Nephron (organoid): Measurements from ENCODE around the gene RAB31.

Experiments
- H3K27ac Mint-ChIP-seq, 3 experiments: 2 replicates each; pipeline ENCODE4 v1.8.0; 2020; ENCODE audit warnings: mixed read lengths in 3 of 3, mild to moderate bottlenecking in 2 of 3, moderate library complexity in 1 of 3
- H3K27me3 Mint-ChIP-seq: 2 replicates; pipeline ENCODE4 v1.8.0; 2021; ENCODE audit warnings: low read depth, mild to moderate bottlenecking, moderate library complexity, mixed read lengths
- H3K36me3 Mint-ChIP-seq: 2 replicates; pipeline ENCODE4 v1.8.0; 2020; ENCODE audit warnings: low read depth, mixed read lengths
- H3K4me1 Mint-ChIP-seq: 2 replicates; pipeline ENCODE4 v1.8.0; 2020; ENCODE audit warnings: mixed read lengths
- H3K4me3 Mint-ChIP-seq, 3 experiments: 2 replicates each; pipeline ENCODE4 v1.8.0; 2020; ENCODE audit warnings: mild to moderate bottlenecking in 3 of 3, mixed read lengths in 3 of 3, moderate library complexity in 2 of 3
- H3K9me3 Mint-ChIP-seq: 2 replicates; pipeline ENCODE4 v1.8.0; 2020; ENCODE audit warnings: mixed read lengths
- TF ChIP-seq, protein P1 (sequence below), 3 experiments: fragments of 200-600 bp; sonication (generic); IDR thresholded peaks; one replicate each; pipeline ENCODE4 v1.5.0; 2021; ENCODE audit warnings: antibody characterized with exemption in 3 of 3; ENCODE audit not compliant: unreplicated experiment in 3 of 3

RAB31 gene

DNA sequence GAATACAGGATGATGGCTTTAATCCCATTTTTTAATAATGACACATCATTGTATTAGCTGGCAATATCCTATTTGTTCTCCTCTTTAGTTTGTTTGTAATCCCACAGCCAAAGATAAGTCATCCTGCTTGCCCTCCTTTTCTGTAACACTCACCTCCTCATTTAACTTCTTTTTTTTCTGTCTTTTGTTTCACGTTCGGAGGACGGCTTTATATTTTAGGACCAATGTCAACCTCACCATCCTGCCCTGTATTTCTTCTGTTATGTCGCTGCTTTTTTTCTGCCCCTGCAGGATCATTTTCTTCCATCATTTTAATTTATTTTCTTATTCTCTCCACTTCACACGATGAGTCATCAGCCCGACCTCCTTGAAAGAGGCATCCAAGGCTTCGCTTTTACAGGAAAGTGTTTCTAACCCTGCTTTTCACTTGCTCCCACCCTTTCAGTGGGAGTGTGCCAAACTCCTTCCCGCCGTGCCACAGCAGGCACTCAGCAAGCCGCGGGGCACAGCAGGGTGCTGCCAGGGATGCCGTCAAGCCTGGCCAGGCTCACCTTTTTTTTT is 11.4 kb downstream of the RAB31 start:
- Mint-ChIP-seq H3K4me1 (peaks cover 6% of the 10 kb centered on the region), H3K27ac (no peak overlapping the region), H3K36me3 (peaks cover 11% of the 10 kb centered on the region), H3K9me3 (peaks cover 3% of the 10 kb centered on the region), H3K27me3 (peaks cover 12% of the 10 kb centered on the region), H3K4me3 (no peak overlapping the region)
- TF ChIP-seq, protein P1, sequence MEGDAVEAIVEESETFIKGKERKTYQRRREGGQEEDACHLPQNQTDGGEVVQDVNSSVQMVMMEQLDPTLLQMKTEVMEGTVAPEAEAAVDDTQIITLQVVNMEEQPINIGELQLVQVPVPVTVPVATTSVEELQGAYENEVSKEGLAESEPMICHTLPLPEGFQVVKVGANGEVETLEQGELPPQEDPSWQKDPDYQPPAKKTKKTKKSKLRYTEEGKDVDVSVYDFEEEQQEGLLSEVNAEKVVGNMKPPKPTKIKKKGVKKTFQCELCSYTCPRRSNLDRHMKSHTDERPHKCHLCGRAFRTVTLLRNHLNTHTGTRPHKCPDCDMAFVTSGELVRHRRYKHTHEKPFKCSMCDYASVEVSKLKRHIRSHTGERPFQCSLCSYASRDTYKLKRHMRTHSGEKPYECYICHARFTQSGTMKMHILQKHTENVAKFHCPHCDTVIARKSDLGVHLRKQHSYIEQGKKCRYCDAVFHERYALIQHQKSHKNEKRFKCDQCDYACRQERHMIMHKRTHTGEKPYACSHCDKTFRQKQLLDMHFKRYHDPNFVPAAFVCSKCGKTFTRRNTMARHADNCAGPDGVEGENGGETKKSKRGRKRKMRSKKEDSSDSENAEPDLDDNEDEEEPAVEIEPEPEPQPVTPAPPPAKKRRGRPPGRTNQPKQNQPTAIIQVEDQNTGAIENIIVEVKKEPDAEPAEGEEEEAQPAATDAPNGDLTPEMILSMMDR (IDR thresholded peaks at IDR 0.05; ENCODE audit: unreplicated experiment in 3 of 3): no peak

DNA sequence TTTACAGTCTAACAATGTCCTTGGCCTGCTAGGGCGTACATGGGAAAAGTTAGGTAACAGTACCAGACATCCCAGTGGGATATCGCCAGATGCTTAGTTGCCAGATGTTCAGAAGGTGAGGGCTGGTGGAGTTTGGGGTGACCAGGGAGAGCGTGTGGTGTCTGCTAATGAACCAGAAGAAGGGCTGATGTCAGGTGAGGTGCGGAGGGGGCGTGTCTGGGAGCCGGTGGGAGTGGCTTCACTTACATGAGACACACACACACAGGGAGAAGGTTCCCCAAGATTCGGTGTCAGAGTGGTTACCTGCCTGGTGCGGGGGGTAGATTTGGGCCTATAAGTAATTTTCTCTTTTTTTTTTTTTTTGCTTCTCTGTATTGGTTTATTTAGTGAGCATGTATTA is 12.2 kb downstream of the RAB31 start:
- H3K27me3 Mint-ChIP-seq: peaks cover 7% of the 10 kb centered on the region
- H3K4me3 Mint-ChIP-seq: no peak overlapping the region
- TF ChIP-seq, protein P1 (IDR thresholded peaks at IDR 0.05; ENCODE audit: unreplicated experiment in 3 of 3): no peak
- H3K36me3 Mint-ChIP-seq: peaks cover 11% of the 10 kb centered on the region
- no peak overlapping the region for H3K27ac Mint-ChIP-seq
- peaks cover 6% of the 10 kb centered on the region for H3K4me1 Mint-ChIP-seq
- peaks cover 3% of the 10 kb centered on the region for H3K9me3 Mint-ChIP-seq

DNA sequence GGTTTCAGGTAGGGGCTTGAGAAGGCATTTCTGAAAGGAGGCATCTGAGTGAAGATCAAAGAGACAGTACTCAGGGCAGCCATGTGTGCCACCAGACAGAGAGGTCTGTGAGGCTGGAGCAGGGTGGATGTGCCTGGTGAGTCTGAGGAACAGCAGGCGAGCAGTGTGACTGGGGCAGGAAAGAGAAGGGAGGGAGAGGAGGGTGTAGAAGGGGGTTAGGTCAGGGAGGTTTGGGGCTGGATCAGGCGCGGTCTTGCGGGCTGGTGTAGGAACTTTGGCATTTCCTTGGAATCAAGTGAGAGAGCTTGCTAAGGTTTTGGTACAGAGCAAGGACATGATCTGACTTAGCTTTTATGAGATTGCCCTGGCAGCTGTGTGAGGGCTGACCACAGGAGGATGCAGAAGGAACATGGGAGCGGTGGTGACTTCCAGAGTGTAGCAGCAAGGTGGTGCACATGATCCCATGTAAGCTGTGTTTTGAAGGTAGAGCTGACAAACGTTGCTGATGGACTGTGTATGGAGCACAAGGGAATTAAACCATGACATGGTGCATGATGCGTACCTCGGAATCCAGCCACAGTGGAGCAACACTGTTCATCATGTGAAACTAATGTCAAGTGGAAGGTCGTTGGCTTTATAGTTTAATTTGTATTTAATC is 13.9 kb downstream of the RAB31 start:
- H3K36me3 Mint-ChIP-seq: peaks cover 11% of the 10 kb centered on the region
- H3K9me3 Mint-ChIP-seq: peaks cover 3% of the 10 kb centered on the region
- H3K27me3 Mint-ChIP-seq: peaks cover 7% of the 10 kb centered on the region
- peaks cover 6% of the 10 kb centered on the region for H3K4me1 Mint-ChIP-seq
- no peak overlapping the region for H3K27ac Mint-ChIP-seq
- no peak overlapping the region for H3K4me3 Mint-ChIP-seq
- TF ChIP-seq, protein P1 (IDR thresholded peaks at IDR 0.05; ENCODE audit: unreplicated experiment in 3 of 3): no peak

DNA sequence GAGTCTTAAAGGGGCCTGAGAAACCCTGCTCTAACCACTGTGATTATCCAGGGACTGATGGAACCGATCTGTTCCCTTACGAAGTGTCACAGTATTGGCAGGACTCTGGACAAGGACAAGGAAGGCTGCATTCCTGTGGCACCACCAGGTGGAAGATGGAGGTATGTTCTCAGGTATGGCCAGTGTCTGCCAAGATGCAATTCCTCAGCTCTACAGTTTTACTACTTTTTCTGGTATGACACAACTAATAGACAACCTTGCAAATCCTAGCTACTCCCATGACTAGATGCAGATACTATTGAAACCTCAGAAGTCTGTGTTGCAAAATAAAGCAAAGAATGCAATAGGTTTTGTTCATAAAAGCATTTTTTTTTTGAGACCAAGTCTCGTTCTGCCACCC is 14.6 kb downstream of the RAB31 start:
- Mint-ChIP-seq H3K27ac (no peak overlapping the region), H3K9me3 (peaks cover 3% of the 10 kb centered on the region), H3K27me3 (peaks cover 7% of the 10 kb centered on the region), H3K4me3 (no peak overlapping the region), H3K4me1 (peaks cover 6% of the 10 kb centered on the region), H3K36me3 (peaks cover 7% of the 10 kb centered on the region)
- TF ChIP-seq, protein P1 (IDR thresholded peaks at IDR 0.05; ENCODE audit: unreplicated experiment in 3 of 3): peak in 1 of 3 experiments; percentile 23

DNA sequence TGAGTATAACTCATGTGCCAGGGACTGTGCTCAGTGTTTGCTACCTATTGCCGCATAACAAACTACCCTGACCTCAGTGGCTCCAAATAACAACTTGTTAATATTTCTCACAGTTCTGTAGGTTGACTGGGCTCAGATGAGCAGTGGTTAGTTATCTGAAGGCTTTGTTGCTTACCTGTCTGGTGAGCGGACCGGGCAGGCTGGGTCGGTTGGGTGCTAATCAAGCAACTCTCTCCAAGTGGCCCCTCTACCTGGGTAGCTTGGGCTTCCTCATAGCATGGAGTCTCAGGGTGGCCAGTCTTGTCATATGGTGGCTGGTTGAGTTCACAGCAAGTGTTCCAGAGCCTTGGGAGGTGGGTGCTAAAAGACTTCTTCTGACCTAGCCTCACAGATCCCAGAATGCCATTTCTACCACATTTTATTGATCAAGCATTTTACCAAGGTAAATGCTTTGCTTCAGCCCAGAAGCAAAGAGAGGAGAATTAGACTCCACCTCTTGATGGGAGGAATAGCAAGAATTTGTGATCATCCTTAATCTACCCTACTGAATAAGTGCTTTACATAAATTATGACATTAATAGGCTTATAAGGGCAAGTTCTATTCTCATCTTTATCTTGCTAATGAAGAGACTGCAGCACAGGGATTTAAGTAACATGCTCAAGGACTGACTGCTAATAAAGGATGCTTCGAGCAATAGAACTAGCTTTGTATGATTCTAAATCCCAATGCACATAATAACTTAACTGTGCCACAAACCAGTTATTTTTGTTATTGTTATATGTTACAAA is 16.9 kb downstream of the RAB31 start:
- Mint-ChIP-seq H3K27me3 (peaks cover 7% of the 10 kb centered on the region), H3K27ac (no peak overlapping the region), H3K36me3 (peaks cover 7% of the 10 kb centered on the region), H3K9me3 (peaks cover 3% of the 10 kb centered on the region), H3K4me3 (no peak overlapping the region), H3K4me1 (no peaks in the 10 kb centered on the region)
- TF ChIP-seq, protein P1 (IDR thresholded peaks at IDR 0.05; ENCODE audit: unreplicated experiment in 3 of 3): no peak
